ENCODE data around the gene NPHP1. TPM values are rescaled to one million over a fixed set of nuclear protein-coding genes. Genes with fewer than 3 reads are reported as not detected.
"Not testable (repeated sequence)": the region's sequence is repeated elsewhere in the genome, so short reads cannot be mapped to it uniquely, and the experiment has no call there.

Gene NPHP1
- total and polyA plus RNA-seq, 2 donors from 2014 or later: 11.8 to 18.3 TPM

GRCh38 chr2:110099038-110099425, 105.8 kb downstream of the NPHP1 start:
- DNase-seq (peak in 3 of 5 donors; percentile 23 to 47 (median 38)), FAIRE-seq (no peak)
- intact Hi-C loops (cut with DNase I): no loop called here
- H3K27ac ChIP-seq (ENCODE audit: low read depth in 2 of 2, low read length in 2 of 2): no peak overlapping the region
- H3K9me3 ChIP-seq (ENCODE audit: control insufficient read depth in 2 of 3, insufficient read depth in 1 of 3, low read length in 3 of 3): no peaks in the 10 kb centered on the region
- H3K4me1 ChIP-seq (ENCODE audit: control insufficient read depth in 2 of 3, insufficient read depth in 2 of 3, low read depth in 1 of 3, low read length in 3 of 3): peaks cover 0 to 21% (median 18%) of the 10 kb centered on the region in 3 donors
- no peaks in the 10 kb centered on the region for H3K27me3 ChIP-seq (ENCODE audit: control insufficient read depth, insufficient read depth, low read length)
- H3K36me3 ChIP-seq (ENCODE audit: control insufficient read depth in 2 of 3, insufficient read depth in 3 of 3, low read length in 3 of 3): no peaks in the 10 kb centered on the region
- TF ChIP-seq CTCF (IDR thresholded peaks at IDR 0.05; ENCODE audit: borderline replicate concordance, extremely low read depth, insufficient read depth): no peak
- H3K4me3 ChIP-seq (ENCODE audit: low read length in 3 of 3): no peak overlapping the region
- H3K9ac ChIP-seq (ENCODE audit: low read length in 3 of 3): no peak overlapping the region

- TF ChIP-seq CTCF (IDR thresholded peaks at IDR 0.05; ENCODE audit: borderline replicate concordance, extremely low read depth, insufficient read depth): no peak
- no peaks in the 10 kb centered on the region for H3K9me3 ChIP-seq (ENCODE audit: control insufficient read depth in 2 of 3, insufficient read depth in 1 of 3, low read length in 3 of 3)
- H3K27me3 ChIP-seq (ENCODE audit: control insufficient read depth, insufficient read depth, low read length): no peaks in the 10 kb centered on the region
- H3K36me3 ChIP-seq (ENCODE audit: control insufficient read depth in 2 of 3, insufficient read depth in 3 of 3, low read length in 3 of 3): no peaks in the 10 kb centered on the region
- peaks cover 0 to 21% (median 18%) of the 10 kb centered on the region in 3 donors for H3K4me1 ChIP-seq (ENCODE audit: control insufficient read depth in 2 of 3, insufficient read depth in 2 of 3, low read depth in 1 of 3, low read length in 3 of 3)
- FAIRE-seq: no peak
- DNase-seq: peak in 1 of 5 donors; percentile 37
- intact Hi-C loops (cut with DNase I): no loop called here
- no peak overlapping the region for H3K9ac ChIP-seq (ENCODE audit: low read length in 3 of 3)
- H3K4me3 ChIP-seq (ENCODE audit: low read length in 3 of 3): no peak overlapping the region
- no peak overlapping the region for H3K27ac ChIP-seq (ENCODE audit: low read depth in 2 of 2, low read length in 2 of 2)
These were observed 107.2 kb downstream of the NPHP1 start for GRCh38 chr2:110097506-110098220.

- TF ChIP-seq CTCF (IDR thresholded peaks at IDR 0.05; ENCODE audit: borderline replicate concordance, extremely low read depth, insufficient read depth): no peak
- H3K4me1 ChIP-seq (ENCODE audit: control insufficient read depth in 2 of 3, insufficient read depth in 2 of 3, low read depth in 1 of 3, low read length in 3 of 3): peaks cover 0 to 10% (median 6%) of the 10 kb centered on the region in 3 donors
- H3K9me3 ChIP-seq (ENCODE audit: control insufficient read depth in 2 of 3, insufficient read depth in 1 of 3, low read length in 3 of 3): no peaks in the 10 kb centered on the region
- H3K27me3 ChIP-seq (ENCODE audit: control insufficient read depth, insufficient read depth, low read length): no peaks in the 10 kb centered on the region
- no peak overlapping the region for H3K4me3 ChIP-seq (ENCODE audit: low read length in 3 of 3)
- no peak overlapping the region for H3K27ac ChIP-seq (ENCODE audit: low read depth in 2 of 2, low read length in 2 of 2)
- DNase-seq (peak in 2 of 5 donors; percentile 10 to 48), FAIRE-seq (no peak)
- no peak overlapping the region for H3K9ac ChIP-seq (ENCODE audit: low read length in 3 of 3)
- no peaks in the 10 kb centered on the region for H3K36me3 ChIP-seq (ENCODE audit: control insufficient read depth in 2 of 3, insufficient read depth in 3 of 3, low read length in 3 of 3)
- intact Hi-C loops (cut with DNase I): no loop called here
These were observed 108.7 kb downstream of the NPHP1 start for GRCh38 chr2:110095994-110096633.

- H3K27ac ChIP-seq (ENCODE audit: low read depth in 2 of 2, low read length in 2 of 2); H3K9ac ChIP-seq (ENCODE audit: low read length in 3 of 3); H3K9me3 ChIP-seq (ENCODE audit: control insufficient read depth in 2 of 3, insufficient read depth in 1 of 3, low read length in 3 of 3); H3K27me3 ChIP-seq (ENCODE audit: control insufficient read depth, insufficient read depth, low read length); FAIRE-seq; H3K4me3 ChIP-seq (ENCODE audit: low read length in 3 of 3); DNase-seq; intact Hi-C loops (cut with DNase I); H3K36me3 ChIP-seq (ENCODE audit: control insufficient read depth in 2 of 3, insufficient read depth in 3 of 3, low read length in 3 of 3); H3K4me1 ChIP-seq (ENCODE audit: control insufficient read depth in 2 of 3, insufficient read depth in 2 of 3, low read depth in 1 of 3, low read length in 3 of 3): not testable (repeated sequence)
These were observed 109.8 kb downstream of the NPHP1 start for GRCh38 chr2:110094884-110095534.

- not testable (repeated sequence) for H3K4me3 ChIP-seq (ENCODE audit: low read length in 3 of 3)
These were observed 110.9 kb downstream of the NPHP1 start for GRCh38 chr2:110093924-110094323.

More at GRCh38 chr2:110093924-110094323, 110.9 kb downstream of the NPHP1 start:
- H3K9ac ChIP-seq (ENCODE audit: low read length in 3 of 3); H3K4me1 ChIP-seq (ENCODE audit: control insufficient read depth in 2 of 3, insufficient read depth in 2 of 3, low read depth in 1 of 3, low read length in 3 of 3); H3K9me3 ChIP-seq (ENCODE audit: control insufficient read depth in 2 of 3, insufficient read depth in 1 of 3, low read length in 3 of 3); intact Hi-C loops (cut with DNase I); DNase-seq; H3K36me3 ChIP-seq (ENCODE audit: control insufficient read depth in 2 of 3, insufficient read depth in 3 of 3, low read length in 3 of 3); FAIRE-seq; H3K27ac ChIP-seq (ENCODE audit: low read depth in 2 of 2, low read length in 2 of 2); H3K27me3 ChIP-seq (ENCODE audit: control insufficient read depth, insufficient read depth, low read length): not testable (repeated sequence)
